Stomach (tissue), 4 donors: Measurements from ENCODE around the gene KRT12.

Experiments used
- CTCF ChIP-seq, 7 experiments: fragments of 450-650 bp in 4 of 7; fragments of 200-600 bp in 3 of 7; sonication (generic) in 3 of 7; IDR thresholded peaks; one replicate each; pipeline ENCODE4 v1.5.1; 2016 to 2019; ENCODE audit warnings: antibody characterized with exemption in 7 of 7, control low read depth in 2 of 7, mild to moderate bottlenecking in 1 of 7
- EP300 ChIP-seq: sonication (generic); formaldehyde crosslinking; IDR thresholded peaks from one replicate; pipeline ENCODE4 v1.6.1; 2017; ENCODE audit warnings: antibody characterized with exemption
- POLR2A ChIP-seq, 4 donors: fragments of 450-650 bp; IDR thresholded peaks; one replicate each; pipeline ENCODE4 v1.6.1; 2016; ENCODE audit warnings: antibody characterized with exemption in 4 of 4, control low read depth in 2 of 4, mild to moderate bottlenecking in 1 of 4, moderate library complexity in 1 of 4
- POLR2AphosphoS5 ChIP-seq, 3 donors: sonication (generic); formaldehyde crosslinking; IDR thresholded peaks; one replicate each; pipeline ENCODE4 v1.6.1; 2016; ENCODE audit warnings: antibody characterized with exemption in 3 of 3

GRCh38 chr17:40817103-40817682 lies 49.8 kb downstream of the KRT12 start:
- no peak for TF ChIP-seq POLR2A (IDR thresholded peaks at IDR 0.05)
- TF ChIP-seq CTCF (IDR thresholded peaks at IDR 0.05) = no peak
- TF ChIP-seq POLR2AphosphoS5 (IDR thresholded peaks at IDR 0.05) = no peak
- TF ChIP-seq EP300 = no peak
